ENCODE measurements around the gene MYL7. TPM values are rescaled to one million over a fixed set of nuclear protein-coding genes. Genes with fewer than 3 reads are reported as not detected.

The MYL7 gene
- total RNA-seq (2013), result not detected
- polyA plus RNA-seq (not detected), polyA minus RNA-seq (not detected in 2 replicates), total RNA-seq (0 to 0.17 (median 0) reads per million in 11 experiments)

- peaks cover 0 to 24% of the 10 kb centered on the region in 2 donors for H3K27me3 ChIP-seq (ENCODE audit: control insufficient read depth in 2 of 2, insufficient read depth in 2 of 2, low read length in 2 of 2)
- WGBS (ENCODE audit: insufficient coverage), result 92% methylated on average over 5 of the region's 6 CpGs
- peaks cover 0 to 3% of the 10 kb centered on the region in 2 donors for H3K9me3 ChIP-seq (replicated peaks in 1 of 2; ENCODE audit: control insufficient read depth in 1 of 2, insufficient read depth in 1 of 2, low read length in 2 of 2)
- DNase-seq, result no peak
- H3K27ac ChIP-seq (ENCODE audit: low read depth in 1 of 2, low read length in 2 of 2), result no peak within 1 kb of the TSS
- no peak within 1 kb of the TSS for H3K4me3 ChIP-seq (replicated peaks in 1 of 3; ENCODE audit: low read depth in 2 of 3, low read length in 3 of 3)
- H3K4me2 ChIP-seq (replicated peaks; ENCODE audit: extremely low read depth, low read length, poor library complexity, severe bottlenecking), result no peak within 1 kb of the TSS
- no peaks in the 10 kb centered on the region for H3K36me3 Mint-ChIP-seq
- peaks cover 11% of the 10 kb centered on the region for H3K4me1 Mint-ChIP-seq
- H4K20me1 ChIP-seq (ENCODE audit: insufficient read depth, low read length), result no peaks in the 10 kb centered on the region
- no peaks in the 10 kb centered on the region for H3K36me3 ChIP-seq (replicated peaks in 1 of 2; ENCODE audit: control insufficient read depth in 1 of 2, insufficient read depth in 2 of 2, low read length in 2 of 2)
- peaks cover 15 to 33% (median 26%) of the 10 kb centered on the region in 3 donors for H3K27me3 Mint-ChIP-seq (ENCODE audit: low read depth in 3 of 3)
- peaks cover 0 to 9% (median 0%) of the 10 kb centered on the region in 7 donors for H3K9me3 Mint-ChIP-seq
- intact Hi-C loops (cut with micrococcal nuclease), result no loop called here
- no peak for TF ChIP-seq CTCF (IDR thresholded peaks at IDR 0.05)
- no peak within 1 kb of the TSS for H3K4me3 Mint-ChIP-seq
- no peak within 1 kb of the TSS for H2AFZ ChIP-seq (ENCODE audit: insufficient read depth, low read depth, low read length, poor library complexity, severe bottlenecking)
- no peak within 1 kb of the TSS for H3K9ac ChIP-seq (ENCODE audit: insufficient read depth, low read length, poor library complexity, severe bottlenecking)
- no peaks in the 10 kb centered on the region for H3K79me2 ChIP-seq (ENCODE audit: insufficient read depth, low read length)
- peaks cover 9 to 11% of the 10 kb centered on the region in 2 donors for H3K4me1 ChIP-seq (ENCODE audit: control insufficient read depth in 1 of 2, insufficient read depth in 2 of 2, low read length in 2 of 2)
- peak within 1 kb of the TSS in 1 of 7 donors; percentile 78 for H3K27ac Mint-ChIP-seq
Observed at GRCh38 chr7:44141221-44141850, at the start of gene MYL7. Gene MYL7, minus strand, starts transcription at chr7:44141332. Its CDS starts 27 bp downstream, at chr7:44141305.

GRCh38 chr7:44189993-44190872 is 49.1 kb upstream of the MYL7 start:
- no peaks in the 10 kb centered on the region for H3K4me1 Mint-ChIP-seq
- Histone ChIP-seq H3K27me3 (ENCODE audit: control insufficient read depth in 2 of 2, insufficient read depth in 2 of 2, low read length in 2 of 2) (no peaks in the 10 kb centered on the region), H3K27ac (ENCODE audit: low read depth in 1 of 2, low read length in 2 of 2) (no peak overlapping the region), H2AFZ (ENCODE audit: insufficient read depth, low read depth, low read length, poor library complexity, severe bottlenecking) (no peak overlapping the region), H3K36me3 (replicated peaks in 1 of 2; ENCODE audit: control insufficient read depth in 1 of 2, insufficient read depth in 2 of 2, low read length in 2 of 2) (no peaks in the 10 kb centered on the region), H4K20me1 (ENCODE audit: insufficient read depth, low read length) (no peaks in the 10 kb centered on the region), H3K9ac (ENCODE audit: insufficient read depth, low read length, poor library complexity, severe bottlenecking) (no peak overlapping the region), H3K4me1 (ENCODE audit: control insufficient read depth in 1 of 2, insufficient read depth in 2 of 2, low read length in 2 of 2) (no peaks in the 10 kb centered on the region), H3K79me2 (ENCODE audit: insufficient read depth, low read length) (no peaks in the 10 kb centered on the region), H3K4me3 (replicated peaks in 1 of 3; ENCODE audit: low read depth in 2 of 3, low read length in 3 of 3) (no peak overlapping the region), H3K9me3 (replicated peaks in 1 of 2; ENCODE audit: control insufficient read depth in 1 of 2, insufficient read depth in 1 of 2, low read length in 2 of 2) (peaks cover 0 to 2% of the 10 kb centered on the region in 2 donors), H3K4me2 (replicated peaks; ENCODE audit: extremely low read depth, low read length, poor library complexity, severe bottlenecking) (no peak overlapping the region)
- H3K27ac Mint-ChIP-seq, result no peak overlapping the region
- intact Hi-C loops (cut with micrococcal nuclease), result loop anchor here in 1 of 2 donors (10.0 kb wide), 1 partner anchor 55 kb away; no protein-coding TSS in a partner anchor
- no peaks in the 10 kb centered on the region for H3K36me3 Mint-ChIP-seq
- WGBS (ENCODE audit: insufficient coverage), result 93% methylated on average over 8 of the region's 14 CpGs
- DNase-seq, result no peak
- no peak overlapping the region for H3K4me3 Mint-ChIP-seq
- TF ChIP-seq CTCF (IDR thresholded peaks at IDR 0.05), result no peak
- H3K9me3 Mint-ChIP-seq, result peaks cover 0 to 10% (median 6%) of the 10 kb centered on the region in 7 donors
- peaks cover 7 to 14% (median 10%) of the 10 kb centered on the region in 3 donors for H3K27me3 Mint-ChIP-seq (ENCODE audit: low read depth in 3 of 3)
